Spleen (tissue), 11 donors: ENCODE results near the gene AVPR1B. TPM values are rescaled to one million over a fixed set of nuclear protein-coding genes. Genes with fewer than 3 reads are reported as not detected.

Experiments
- DNase-seq: peaks from one replicate; pipeline ENCODE4 v3.0.0-alpha.2; 2020
- H3K27ac ChIP-seq, 8 donors: fragments of 200-600 bp; sonication (generic) in 7 of 8; 1 replicate in 4 of 8; 2 replicates in 4 of 8; pipeline versions ENCODE4 v1.5.0 to v1.8.0; 2016 to 2021; ENCODE audit warnings: inconsistent platforms in 4 of 8, mild to moderate bottlenecking in 4 of 8, moderate library complexity in 1 of 8
- H3K27me3 ChIP-seq, 7 donors: fragments of 200-600 bp; sonication (generic) in 6 of 7; replicated peaks in 1 of 7; 1 replicate in 4 of 7; 2 replicates in 3 of 7; pipeline versions ENCODE4 v1.5.0 to v1.8.0; 2016 to 2021; ENCODE audit warnings: inconsistent platforms in 3 of 7, mild to moderate bottlenecking in 1 of 7
- H3K36me3 ChIP-seq, 6 donors: fragments of 200-600 bp; sonication (generic) in 5 of 6; 1 replicate in 4 of 6; 2 replicates in 2 of 6; pipeline versions ENCODE4 v1.5.0 to v1.8.0; 2016 to 2021; ENCODE audit warnings: inconsistent platforms in 2 of 6
- H3K4me1 ChIP-seq, 6 donors: fragments of 200-600 bp; sonication (generic) in 5 of 6; 1 replicate in 3 of 6; 2 replicates in 3 of 6; pipeline versions ENCODE4 v1.5.0 to v1.8.0; 2016 to 2021; ENCODE audit warnings: inconsistent platforms in 3 of 6
- H3K4me3 ChIP-seq, 8 donors: fragments of 200-600 bp; sonication (generic) in 7 of 8; 1 replicate in 4 of 8; 2 replicates in 4 of 8; pipeline versions ENCODE4 v1.5.0 to v1.8.0; 2016 to 2021; ENCODE audit warnings: inconsistent platforms in 4 of 8, mild to moderate bottlenecking in 4 of 8, moderate library complexity in 2 of 8
- H3K9me3 ChIP-seq, 8 donors: fragments of 200-600 bp; sonication (generic) in 7 of 8; 1 replicate in 4 of 8; 2 replicates in 4 of 8; pipeline versions ENCODE4 v1.5.0 to v1.8.0; 2016 to 2021; ENCODE audit warnings: inconsistent platforms in 4 of 8
- CTCF ChIP-seq, 11 experiments: fragments of 200-600 bp in 7 of 11; fragments of 450-650 bp in 4 of 11; sonication (generic) in 4 of 11; IDR thresholded peaks in 8 of 11; conservative IDR thresholded peaks in 3 of 11; 1 replicate in 7 of 11; 2 replicates in 4 of 11; pipeline versions ENCODE4 v1.4.0 to v1.8.0; 2016 to 2021; ENCODE audit warnings: antibody characterized with exemption in 11 of 11, inconsistent platforms in 4 of 11, mild to moderate bottlenecking in 1 of 11
- POLR2A ChIP-seq, 3 donors: fragments of 450-650 bp; IDR thresholded peaks; one replicate each; pipeline ENCODE4 v1.5.1; 2017; ENCODE audit warnings: antibody characterized with exemption in 3 of 3, mild to moderate bottlenecking in 1 of 3
- POLR2AphosphoS5 ChIP-seq, 3 donors: sonication (generic); formaldehyde crosslinking; IDR thresholded peaks; one replicate each; pipeline ENCODE4 v1.5.1; 2017; ENCODE audit warnings: antibody characterized with exemption in 3 of 3
- WGBS, 5 donors: extraction: QIAGEN DNeasy Blood & Tissue Kit in 3 of 5; methylation state at CpG; one replicate each; pipeline versions ENCODE4 v1.1.5 to v1.1.7; 2013 to 2018; 5-methylcytosine and 5-hydroxymethylcytosine counted together
- intact Hi-C: fragments of 100-400 bp; cut with DNase I; formaldehyde crosslinking; loops from one replicate; pipeline ENCODE4 v1.15.0; 2023; ENCODE audit warnings: low total_unique reads
- polyA plus RNA-seq, 3 donors: library from polyadenylated mRNA; stranded (reverse); fragments of 200-250 nt; gene quantifications; one replicate each; pipeline ENCODE4 v1.2.1, GENCODE V29; 2013
- small RNA-seq, 4 donors: library from RNA; depleted of rRNA; stranded (forward); fragments of <200 nt; gene quantifications; one replicate each; pipeline ENCODE3, GENCODE V24; 2016
- total RNA-seq, 7 donors: library from RNA; depleted of rRNA in 3 of 7; stranded (reverse); fragments of >200 nt in 3 of 7; fragmentation: NEBNext Ultra II Directional in 4 of 7; extraction: Animal tissue kit (Norgen Biotek cat#: 25700) in 4 of 7; gene quantifications; one replicate each; pipeline versions ENCODE4 v1.1.0 to v1.2.1, GENCODE V29; 2016 to 2021
- donor health status: healthy with polysubstance abuse.
- donor health status: DM: no; HTN: no; CAD: no; lungs with moderate emphysema.
- donor health status: DM: no; HTN: no; CAD: no.
- donor health status: Bipolar disorder and iron deficiency.
- donor health status: healthy.
- donor health status: DM: no; HTN: no; CAD: no.
- donor health status: DM: yes; HTN: yes; CAD: no.

Gene AVPR1B
- total and polyA plus RNA-seq, 10 donors: not detected

DNA sequence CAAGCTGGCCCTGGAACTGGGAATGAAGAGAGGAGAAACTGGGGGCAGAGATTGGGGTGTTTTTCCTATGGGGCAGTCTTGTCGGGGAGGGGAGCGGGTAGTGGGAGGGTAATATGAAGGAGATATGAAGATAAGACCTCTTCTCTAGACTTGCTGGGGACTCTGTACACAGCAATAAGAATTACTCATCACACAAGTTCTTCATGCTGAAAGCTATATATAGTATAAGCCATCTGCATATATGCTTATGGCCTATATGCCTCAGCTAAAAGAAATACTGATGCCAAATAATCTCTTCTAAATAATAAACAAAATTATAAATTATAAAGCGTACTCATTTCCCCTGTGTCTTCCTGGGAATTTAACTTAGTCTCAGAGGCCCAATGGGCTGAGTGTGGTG, 56.3 kb downstream of the AVPR1B start:
- WGBS, 5 donors: 95 to 98% (median 96%) methylated on average over 3 of the region's 3 CpGs
- no peaks in the 10 kb centered on the region for H3K9me3 ChIP-seq
- peaks cover 0 to 18% (median 4%) of the 10 kb centered on the region in 6 donors for H3K4me1 ChIP-seq
- no peak for DNase-seq
- H3K27ac ChIP-seq: no peak overlapping the region
- TF ChIP-seq POLR2A (IDR thresholded peaks at IDR 0.05) (no peak), CTCF (IDR thresholded peaks at IDR 0.05 in 8 of 11, conservative IDR thresholded peaks at IDR 0.05 in 3 of 11) (no peak), POLR2AphosphoS5 (IDR thresholded peaks at IDR 0.05) (no peak)
- no peak overlapping the region for H3K4me3 ChIP-seq
- H3K36me3 ChIP-seq: peaks cover 0 to 12% (median 0%) of the 10 kb centered on the region in 6 donors
- intact Hi-C loops: no loop called here
- no peaks in the 10 kb centered on the region for H3K27me3 ChIP-seq

Small RNAs within 50 kb of the gene (small RNA-seq; reads per million reads assigned to genes)
- 0 reads per million in 4 donors for gene RF00271

Other genes with a start within 250 kb of the AVPR1B start
- not detected for gene SLC26A9, start 173.9 kb downstream of the AVPR1B start, total RNA-seq
- under 1 TPM in 2 of 3 donors, not detected in 1; 0.02 to 0.03 TPM for gene SLC26A9, start 173.9 kb downstream of the AVPR1B start, polyA plus RNA-seq
- gene RAB7B, start 114.0 kb downstream of the AVPR1B start, total RNA-seq: 1 to 10 TPM in 6 of 7 donors, under 1 TPM in 1; 0.34 to 3.2 (median 2.6) TPM
- 1 to 10 TPM in 1 of 3 donors, under 1 TPM in 2; 0.67 to 2.0 (median 0.85) TPM for gene RAB7B, start 114.0 kb downstream of the AVPR1B start, polyA plus RNA-seq
- gene CTSE, start 93.5 kb downstream of the AVPR1B start, total RNA-seq: under 1 TPM in 2 of 7 donors, not detected in 5; 0.40 to 0.66 TPM
- under 1 TPM; 0.06 to 0.11 (median 0.09) TPM for gene CTSE, start 93.5 kb downstream of the AVPR1B start, polyA plus RNA-seq
- gene RHEX, start 64.2 kb downstream of the AVPR1B start, total RNA-seq: 1 to 10 TPM in 6 of 7 donors, under 1 TPM in 1; 0.94 to 6.2 (median 3.4) TPM
- gene RHEX, start 64.2 kb downstream of the AVPR1B start, polyA plus RNA-seq: 1 to 10 TPM in 2 of 3 donors, under 1 TPM in 1; 0.91 to 3.3 (median 1.2) TPM
- gene FAM72A, start 85.5 kb upstream of the AVPR1B start, total RNA-seq: 10 to 100 TPM in 1 of 7 donors, 1 to 10 TPM in 6; 3.9 to 20.6 (median 7.3) TPM
- gene FAM72A, start 85.5 kb upstream of the AVPR1B start, polyA plus RNA-seq: 1 to 10 TPM; 4.6 to 9.1 (median 7.8) TPM
- gene SRGAP2, start 86.2 kb upstream of the AVPR1B start, total RNA-seq: 100 to 1,000 TPM in 5 of 7 donors, 10 to 100 TPM in 2; 85.7 to 174 (median 122) TPM
- 10 to 100 TPM; 11.9 to 31.6 (median 14.6) TPM for gene SRGAP2, start 86.2 kb upstream of the AVPR1B start, polyA plus RNA-seq